Gastrocnemius medialis (tissue), 4 donors: Measurements from ENCODE around the gene GALK2. TPM values are rescaled to one million over a fixed set of nuclear protein-coding genes. Genes with fewer than 3 reads are reported as not detected.
A peak's percentile ranks its signal among the peaks of the same experiment; 100 is the strongest.

ENCODE experiments used
- ATAC-seq, 2 donors: fragments of 150-250 bp; one replicate each; pipeline ENCODE4 v1.9.1; 2016
- DNase-seq, 2 donors: peaks; one replicate each; pipeline ENCODE4 v3.0.0-alpha.2; 2019
- H3K27ac ChIP-seq, 4 donors: fragments of 200-600 bp; sonication (generic); 1 replicate in 1 of 4; 2 replicates in 3 of 4; pipeline ENCODE4 v1.5.1; 2016 to 2018; ENCODE audit warnings: mild to moderate bottlenecking in 2 of 4, moderate library complexity in 1 of 4
- H3K27me3 ChIP-seq, 3 donors: fragments of 200-600 bp; sonication (generic) in 2 of 3; 1 replicate in 1 of 3; 2 replicates in 2 of 3; pipeline versions ENCODE4 v1.5.1 to v1.6.0; 2016 to 2019; ENCODE audit warnings: mild to moderate bottlenecking in 1 of 3, moderate library complexity in 1 of 3
- H3K36me3 ChIP-seq, 2 donors: fragments of 200-600 bp; sonication (generic) in 1 of 2; one replicate each; pipeline ENCODE4 v1.5.1; 2017 to 2018
- H3K4me1 ChIP-seq, 2 donors: fragments of 200-600 bp; sonication (generic) in 1 of 2; one replicate each; pipeline ENCODE4 v1.5.1; 2016 to 2017; ENCODE audit warnings: mild to moderate bottlenecking in 2 of 2
- H3K4me3 ChIP-seq, 4 donors: fragments of 200-600 bp; sonication (generic) in 3 of 4; 1 replicate in 1 of 4; 2 replicates in 3 of 4; pipeline ENCODE4 v1.5.1; 2016 to 2019; ENCODE audit warnings: mild to moderate bottlenecking in 2 of 4
- H3K9me3 ChIP-seq, 3 donors: fragments of 200-600 bp; sonication (generic) in 2 of 3; 1 replicate in 1 of 3; 2 replicates in 2 of 3; pipeline ENCODE4 v1.5.1; 2016 to 2019
- POLR2A ChIP-seq, 2 donors: fragments of 450-650 bp; IDR thresholded peaks; one replicate each; pipeline ENCODE4 v1.6.1; 2017; ENCODE audit warnings: antibody characterized with exemption in 2 of 2, mild to moderate bottlenecking in 2 of 2, moderate library complexity in 2 of 2
- in situ Hi-C, 4 donors: fragments of 200-750 bp; cut with MboI; loops; one replicate each; pipeline versions ENCODE4 v1.15.0 to v1.8.0; 2017; ENCODE audit warnings: low sequenced_read_pairs in 4 of 4
- intact Hi-C: fragments of 100-400 bp; cut with DNase I; formaldehyde crosslinking; loops from one replicate; pipeline ENCODE4 v1.15.1; 2023; ENCODE audit warnings: low total_unique reads
- total RNA-seq, 4 donors: library from RNA; depleted of rRNA; stranded (reverse); fragments of >200 nt; gene quantifications; one replicate each; pipeline versions ENCODE4 v1.1.0 to v1.2.3, GENCODE V29; 2016
- TF ChIP-seq, protein P1 (sequence below), 5 experiments: fragments of 450-650 bp in 3 of 5; fragments of 200-600 bp in 2 of 5; sonication (generic) in 2 of 5; IDR thresholded peaks in 4 of 5; conservative IDR thresholded peaks in 1 of 5; 1 replicate in 4 of 5; 2 replicates in 1 of 5; pipeline ENCODE4 v1.5.1; 2016 to 2019; ENCODE audit warnings: antibody characterized with exemption in 5 of 5, mild to moderate bottlenecking in 3 of 5, moderate library complexity in 3 of 5

GALK2 gene
- total RNA-seq, 4 donors from 2014 or later: 19.1 to 29.5 (median 22.9) TPM

GRCh38 chr15:49154799-49155109 lies 15.3 kb upstream of the GALK2 start:
- no peak for TF ChIP-seq POLR2A (IDR thresholded peaks at IDR 0.05)
- TF ChIP-seq, protein P1, sequence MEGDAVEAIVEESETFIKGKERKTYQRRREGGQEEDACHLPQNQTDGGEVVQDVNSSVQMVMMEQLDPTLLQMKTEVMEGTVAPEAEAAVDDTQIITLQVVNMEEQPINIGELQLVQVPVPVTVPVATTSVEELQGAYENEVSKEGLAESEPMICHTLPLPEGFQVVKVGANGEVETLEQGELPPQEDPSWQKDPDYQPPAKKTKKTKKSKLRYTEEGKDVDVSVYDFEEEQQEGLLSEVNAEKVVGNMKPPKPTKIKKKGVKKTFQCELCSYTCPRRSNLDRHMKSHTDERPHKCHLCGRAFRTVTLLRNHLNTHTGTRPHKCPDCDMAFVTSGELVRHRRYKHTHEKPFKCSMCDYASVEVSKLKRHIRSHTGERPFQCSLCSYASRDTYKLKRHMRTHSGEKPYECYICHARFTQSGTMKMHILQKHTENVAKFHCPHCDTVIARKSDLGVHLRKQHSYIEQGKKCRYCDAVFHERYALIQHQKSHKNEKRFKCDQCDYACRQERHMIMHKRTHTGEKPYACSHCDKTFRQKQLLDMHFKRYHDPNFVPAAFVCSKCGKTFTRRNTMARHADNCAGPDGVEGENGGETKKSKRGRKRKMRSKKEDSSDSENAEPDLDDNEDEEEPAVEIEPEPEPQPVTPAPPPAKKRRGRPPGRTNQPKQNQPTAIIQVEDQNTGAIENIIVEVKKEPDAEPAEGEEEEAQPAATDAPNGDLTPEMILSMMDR (IDR thresholded peaks at IDR 0.05 in 4 of 5, conservative IDR thresholded peaks at IDR 0.05 in 1 of 5): no peak
- intact Hi-C loops (loop anchor here (1.0 to 5.0 kb wide), 5 partner anchors 16 to 1200 kb away; partner anchors contain the start of genes DTWD1, DUT, EID1 and FAM227B), in situ Hi-C loops (loop anchor here in 3 of 4 donors (5.0 to 25.0 kb wide), 3 partner anchors 287 to 470 kb away; partner anchors contain the start of genes DTWD1 (in 1 of the 3) and FAM227B (in 1 of the 3))
- H3K4me1 ChIP-seq: peaks cover 36 to 46% of the 10 kb centered on the region in 2 donors
- H3K9me3 ChIP-seq: no peaks in the 10 kb centered on the region
- peak overlapping the region; percentile 85 to 96 (median 90) for H3K27ac ChIP-seq
- ATAC-seq: peak; percentile 2 to 4
- peak overlapping the region; percentile 73 to 99 (median 84) for H3K4me3 ChIP-seq
- no peaks in the 10 kb centered on the region for H3K36me3 ChIP-seq
- H3K27me3 ChIP-seq: no peaks in the 10 kb centered on the region
- DNase-seq: no peak

GRCh38 chr15:49155110-49155833 lies 14.8 kb upstream of the GALK2 start, which contains the start of gene COPS2:
TSS of gene COPS2 (minus strand) at chr15:49155599. CDS start at chr15:49155578, 21 bp downstream.
- TF ChIP-seq POLR2A (IDR thresholded peaks at IDR 0.05): peak; percentile 45 to 66
- TF ChIP-seq, protein P1 (IDR thresholded peaks at IDR 0.05 in 4 of 5, conservative IDR thresholded peaks at IDR 0.05 in 1 of 5): no peak
- peak; percentile 93 to 95 for DNase-seq
- no peaks in the 10 kb centered on the region for H3K36me3 ChIP-seq
- peak; percentile 99 to 100 for ATAC-seq
- intact Hi-C loops (loop anchor here (1.0 to 5.0 kb wide), 5 partner anchors 15 to 1199 kb away; partner anchors contain the start of genes DTWD1, DUT, EID1 and FAM227B), in situ Hi-C loops (loop anchor here in 2 of 4 donors (10.0 to 25.0 kb wide), 2 partner anchors 293 to 470 kb away; partner anchors contain the start of genes DTWD1 (in 1 of the 2) and FAM227B (in 1 of the 2))
- peak within 1 kb of the TSS; percentile 73 to 99 (median 84) for H3K4me3 ChIP-seq
- H3K4me1 ChIP-seq: peaks cover 36 to 45% of the 10 kb centered on the region in 2 donors
- H3K9me3 ChIP-seq: no peaks in the 10 kb centered on the region
- H3K27ac ChIP-seq: peak within 1 kb of the TSS; percentile 85 to 96 (median 90)
- H3K27me3 ChIP-seq: no peaks in the 10 kb centered on the region

DNA sequence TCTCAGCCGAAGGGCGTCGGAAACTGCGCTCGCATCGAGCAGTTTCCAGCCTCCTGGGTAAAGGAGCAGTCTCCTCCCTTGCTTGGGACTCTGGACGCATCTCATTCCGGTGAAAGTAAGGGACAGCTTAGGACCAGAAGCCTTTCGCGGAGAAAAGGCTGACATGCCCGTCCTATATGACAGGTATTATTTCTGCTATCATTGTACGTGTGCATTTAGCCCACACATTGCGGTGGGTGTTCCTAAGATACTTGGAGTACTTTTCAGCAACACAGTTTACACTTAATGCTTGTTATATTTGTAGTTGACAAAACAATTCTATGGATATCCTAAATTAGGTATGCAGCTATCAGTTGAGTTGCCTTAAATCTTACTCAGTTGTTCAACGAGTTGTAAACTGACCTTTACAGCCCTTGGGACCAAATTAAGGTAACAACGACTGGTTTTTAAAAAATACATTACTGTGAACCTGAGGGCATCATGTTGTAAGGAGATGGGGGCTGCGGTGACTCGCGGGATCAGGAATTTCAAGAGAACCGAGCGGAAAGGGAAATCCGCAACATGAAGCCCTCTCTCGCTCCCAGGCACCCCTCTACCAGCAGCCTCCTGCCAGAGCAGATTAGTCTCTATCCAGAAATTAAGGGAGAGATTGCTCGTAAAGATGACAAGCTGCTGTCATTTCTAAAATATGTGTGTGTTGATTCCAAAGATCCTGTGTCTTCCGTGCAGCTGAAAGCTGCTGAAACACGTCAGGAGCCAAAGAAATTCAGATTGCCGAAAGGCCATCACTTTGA lies 14.0 kb upstream of the GALK2 start:
- H3K9me3 ChIP-seq: no peaks in the 10 kb centered on the region
- H3K27ac ChIP-seq: peak overlapping the region; percentile 80 to 96 (median 87)
- H3K4me3 ChIP-seq: peak overlapping the region; percentile 73 to 99 (median 84)
- DNase-seq: no peak
- TF ChIP-seq, protein P1 (IDR thresholded peaks at IDR 0.05 in 4 of 5, conservative IDR thresholded peaks at IDR 0.05 in 1 of 5): no peak
- no peak for TF ChIP-seq POLR2A (IDR thresholded peaks at IDR 0.05)
- no peak for ATAC-seq
- in situ Hi-C loops: loop anchor here in 2 of 4 donors (10.0 to 25.0 kb wide), 2 partner anchors 294 to 469 kb away; partner anchors contain the start of genes DTWD1 (in 1 of the 2) and FAM227B (in 1 of the 2)
- no peaks in the 10 kb centered on the region for H3K27me3 ChIP-seq
- H3K4me1 ChIP-seq: peaks cover 31 to 38% of the 10 kb centered on the region in 2 donors
- H3K36me3 ChIP-seq: no peaks in the 10 kb centered on the region
- intact Hi-C loops: loop anchor here (1.0 to 5.0 kb wide), 5 partner anchors 14 to 1198 kb away; partner anchors contain the start of genes DTWD1, DUT, EID1 and FAM227B

GRCh38 chr15:49163678-49164077 lies 6.4 kb upstream of the GALK2 start:
- TF ChIP-seq POLR2A (IDR thresholded peaks at IDR 0.05): no peak
- TF ChIP-seq, protein P1 (IDR thresholded peaks at IDR 0.05 in 4 of 5, conservative IDR thresholded peaks at IDR 0.05 in 1 of 5): no peak
- in situ Hi-C loops: loop anchor here in 1 of 4 donors (25.0 kb wide), 1 partner anchor 301 kb away; no protein-coding TSS in a partner anchor

More at GRCh38 chr15:49163678-49164077, 6.4 kb upstream of the GALK2 start:
- Histone ChIP-seq H3K9me3 (no peaks in the 10 kb centered on the region), H3K36me3 (peaks cover 0 to 8% of the 10 kb centered on the region in 2 donors), H3K27ac (no peak overlapping the region), H3K4me1 (no peaks in the 10 kb centered on the region), H3K27me3 (no peaks in the 10 kb centered on the region), H3K4me3 (no peak overlapping the region)
- ATAC-seq (no peak), DNase-seq (no peak)
- intact Hi-C loops: no loop called here
